ENCODE data around the gene ACADS. TPM values are rescaled to one million over a fixed set of nuclear protein-coding genes. Genes with fewer than 3 reads are reported as not detected.

ACADS gene
- total and polyA plus RNA-seq, 9 of the 15 experiments (the other 6 are each of a cell fraction or from before 2014, with no cell fraction given) = 0.06 to 20.3 (median 8.8) TPM

DNA sequence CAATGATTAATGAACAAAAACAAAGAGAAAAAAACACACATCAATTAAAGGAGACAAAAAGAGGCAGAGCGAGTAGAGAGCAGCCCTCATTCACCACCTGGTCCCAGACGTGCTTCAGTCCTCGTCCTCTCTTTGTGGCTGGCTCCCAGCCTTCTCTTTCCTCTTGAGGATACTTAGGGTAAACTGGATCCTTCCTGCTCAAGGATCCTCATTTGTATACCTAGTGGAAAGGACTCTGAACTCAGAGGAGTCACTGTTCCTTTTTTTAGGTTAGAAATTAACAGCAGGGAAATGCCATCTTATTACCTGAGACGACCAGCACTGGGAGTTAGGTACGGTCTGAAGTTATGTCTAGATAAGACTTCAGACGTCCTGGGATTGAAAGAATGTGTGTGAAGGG is 29.0 kb upstream of the ACADS start (continued):
- TF ChIP-seq, protein P1, sequence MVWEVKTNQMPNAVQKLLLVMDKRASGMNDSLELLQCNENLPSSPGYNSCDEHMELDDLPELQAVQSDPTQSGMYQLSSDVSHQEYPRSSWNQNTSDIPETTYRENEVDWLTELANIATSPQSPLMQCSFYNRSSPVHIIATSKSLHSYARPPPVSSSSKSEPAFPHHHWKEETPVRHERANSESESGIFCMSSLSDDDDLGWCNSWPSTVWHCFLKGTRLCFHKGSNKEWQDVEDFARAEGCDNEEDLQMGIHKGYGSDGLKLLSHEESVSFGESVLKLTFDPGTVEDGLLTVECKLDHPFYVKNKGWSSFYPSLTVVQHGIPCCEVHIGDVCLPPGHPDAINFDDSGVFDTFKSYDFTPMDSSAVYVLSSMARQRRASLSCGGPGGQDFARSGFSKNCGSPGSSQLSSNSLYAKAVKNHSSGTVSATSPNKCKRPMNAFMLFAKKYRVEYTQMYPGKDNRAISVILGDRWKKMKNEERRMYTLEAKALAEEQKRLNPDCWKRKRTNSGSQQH (CRISPR knock-in tag; IDR thresholded peaks at IDR 0.05) = no peak

GRCh38 chr12:120697344-120697743 is 28.3 kb upstream of the ACADS start:
- BruUV-seq (replicated peaks) = no TSS peak
- TF ChIP-seq POLR2B (IDR thresholded peaks at IDR 0.05; ENCODE audit: low read depth, partially characterized antibody) (no peak), ZSCAN32 (CRISPR knock-in tag; IDR thresholded peaks at IDR 0.05) (no peak), NCOA4 (IDR thresholded peaks at IDR 0.05; ENCODE audit: partially characterized antibody) (no peak), GATAD2A (IDR thresholded peaks at IDR 0.05) (no peak), ZC3H8 (IDR thresholded peaks at IDR 0.05) (no peak), CEBPZ (IDR thresholded peaks at IDR 0.05; ENCODE audit: borderline replicate concordance, low read depth, low read length) (no peak), SAFB2 (IDR thresholded peaks at IDR 0.05; ENCODE audit: borderline replicate concordance, low read depth, low read length, severe bottlenecking) (no peak), ZNF184 (CRISPR knock-in tag; IDR thresholded peaks at IDR 0.05) (no peak), CREB1 (IDR thresholded peaks at IDR 0.05) (no peak), CREB1 (CRISPR knock-in tag; IDR thresholded peaks at IDR 0.05) (no peak)
- Histone ChIP-seq H3K4me3 (no peak overlapping the region), H3K4me2 (ENCODE audit: insufficient read depth, low read length) (no peak overlapping the region), H3K9ac (ENCODE audit: insufficient read depth in 1 of 2, low read depth in 2 of 2, low read length in 2 of 2) (no peak overlapping the region), H2AFZ (ENCODE audit: low read depth, low read length) (no peak overlapping the region), H4K20me1 (replicated peaks; ENCODE audit: control insufficient read depth, insufficient read depth, low read length) (no peaks in the 10 kb centered on the region), H3K36me3 (ENCODE audit: control insufficient read depth, insufficient read depth, low read length) (peaks cover 99% of the 10 kb centered on the region), H3K27ac (ENCODE audit: extremely low read depth, low read depth, low read length) (no peak overlapping the region), H3K4me1 (replicated peaks in 1 of 2; ENCODE audit: control insufficient read depth in 2 of 2, insufficient read depth in 2 of 2, low read length in 2 of 2) (0 out of 5 replicates have a peak, but pooled peaks cover 0 to 2% of the 10 kb centered on the region in 2 experiments), H3K79me2 (ENCODE audit: control insufficient read depth, insufficient read depth, low read length) (peaks cover 12% of the 10 kb centered on the region; the same call in 2 of the 3 replicates), H3K9me1 (ENCODE audit: control insufficient read depth, insufficient read depth, low read length) (no peaks in the 10 kb centered on the region), H3K9me3 (replicated peaks; ENCODE audit: control insufficient read depth, insufficient read depth, low read depth, low read length) (no peaks in the 10 kb centered on the region), H3K27me3 (ENCODE audit: control insufficient read depth in 2 of 2, insufficient read depth in 2 of 2, low read length in 2 of 2) (no peaks in the 10 kb centered on the region)
- 67% methylated on average over 1 of the region's 1 CpG for WGBS (ENCODE audit: insufficient coverage, low coverage, missing lambda C conversion rate)
- in situ Hi-C loops (cut with MboI) (no loop called here), intact Hi-C loops (cut with micrococcal nuclease) (no loop called here)
- FAIRE-seq (no peak), ATAC-seq (no peak), DNase-seq (ENCODE audit: extremely low read depth in 1 of 4, low spot score in 3 of 4) (no peak)
- ChIA-PET CTCF (ENCODE audit: low intra/inter-chr PET ratio) (no interaction called here), POLR2A (interaction anchor here (1.2 to 3.5 kb wide), 3 partner anchors 9 to 11 kb away, joined by 4 to 24 read pairs (median 5); partner anchors contain the start of genes MLEC and UNC119B)

All from K562 (cell line).